ENCODE measurements around the gene ELMO1.

ELMO1 gene

GRCh38 chr7:36962367-36962766 is 486.3 kb downstream of the ELMO1 start:
- no peak for DNase-seq

GRCh38 chr7:36961693-36962092 is 487.0 kb downstream of the ELMO1 start:
- DNase-seq, result peak; percentile 6

GRCh38 chr7:36961097-36961496 is 487.6 kb downstream of the ELMO1 start:
- no peak for DNase-seq

- no peak for DNase-seq
Measured at GRCh38 chr7:36960105-36960504, 488.6 kb downstream of the ELMO1 start.

GRCh38 chr7:36958111-36958733 is 490.4 kb downstream of the ELMO1 start:
- DNase-seq, result peak; percentile 87

GRCh38 chr7:36957620-36958019 is 491.0 kb downstream of the ELMO1 start:
- DNase-seq, result no peak

- no peak for DNase-seq
Measured at GRCh38 chr7:36956814-36957213, 491.9 kb downstream of the ELMO1 start.

GRCh38 chr7:36955456-36956129 is 493.1 kb downstream of the ELMO1 start:
- DNase-seq, result no peak

GRCh38 chr7:36951257-36951697 is 497.4 kb downstream of the ELMO1 start:
- no peak for DNase-seq

- DNase-seq, result no peak
Measured at GRCh38 chr7:36949711-36950600, 498.7 kb downstream of the ELMO1 start.

GRCh38 chr7:36946401-36946739 is 502.3 kb downstream of the ELMO1 start:
- DNase-seq, result no peak

- DNase-seq, result peak; percentile 94
Measured at GRCh38 chr7:36945612-36946400, 502.9 kb downstream of the ELMO1 start.

- DNase-seq, result no peak
Measured at GRCh38 chr7:36944838-36945237, 503.8 kb downstream of the ELMO1 start.

- DNase-seq, result no peak
Measured at GRCh38 chr7:36943591-36944435, 504.9 kb downstream of the ELMO1 start.

GRCh38 chr7:36942955-36943354 is 505.7 kb downstream of the ELMO1 start:
- DNase-seq, result no peak

- no peak for DNase-seq
Measured at GRCh38 chr7:36942541-36942940, 506.1 kb downstream of the ELMO1 start.

- DNase-seq, result no peak
Measured at GRCh38 chr7:36942025-36942424, 506.6 kb downstream of the ELMO1 start.

GRCh38 chr7:36941359-36941758 is 507.3 kb downstream of the ELMO1 start:
- no peak for DNase-seq

- no peak for DNase-seq
Measured at GRCh38 chr7:36939816-36940215, 508.8 kb downstream of the ELMO1 start.

GRCh38 chr7:36937754-36938563 is 510.7 kb downstream of the ELMO1 start:
- DNase-seq, result no peak

- DNase-seq, result no peak
Measured at GRCh38 chr7:36931892-36932291, 516.8 kb downstream of the ELMO1 start.
